GM19372 (cell line): ENCODE measurements around the gene PTPRN2.
"Not testable (repeated sequence)": the region's sequence is repeated elsewhere in the genome, so short reads cannot be mapped to it uniquely, and the experiment has no call there.

Source experiments
- ATAC-seq: cut with Tn5 transposase; IDR thresholded peaks from one replicate; pipeline ENCODE4 v1.9.1; 2021; ENCODE audit warnings: mild to moderate bottlenecking, low read depth, moderate library complexity; ENCODE audit not compliant: unreplicated experiment

PTPRN2 gene

DNA sequence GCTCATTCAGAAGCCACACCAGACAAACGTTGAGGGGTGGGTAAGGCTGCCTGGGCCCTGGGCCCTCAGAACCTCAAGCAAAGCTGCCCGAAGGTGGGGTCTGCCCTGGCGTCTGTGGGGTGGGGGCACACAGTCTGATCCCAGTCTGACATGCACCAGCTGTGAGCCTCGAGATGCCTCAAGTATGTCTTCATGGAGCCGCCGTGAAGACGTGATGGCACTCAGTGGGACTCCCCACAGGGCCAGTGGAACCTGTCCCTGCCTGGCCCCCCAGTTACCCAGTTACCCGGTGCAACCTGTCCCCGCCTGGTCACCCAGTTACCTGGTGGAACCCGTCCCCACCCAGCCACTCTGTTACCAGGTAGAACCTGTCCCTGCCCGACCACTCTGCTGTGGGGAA, 351.2 kb downstream of the PTPRN2 start:
- no peak for ATAC-seq

DNA sequence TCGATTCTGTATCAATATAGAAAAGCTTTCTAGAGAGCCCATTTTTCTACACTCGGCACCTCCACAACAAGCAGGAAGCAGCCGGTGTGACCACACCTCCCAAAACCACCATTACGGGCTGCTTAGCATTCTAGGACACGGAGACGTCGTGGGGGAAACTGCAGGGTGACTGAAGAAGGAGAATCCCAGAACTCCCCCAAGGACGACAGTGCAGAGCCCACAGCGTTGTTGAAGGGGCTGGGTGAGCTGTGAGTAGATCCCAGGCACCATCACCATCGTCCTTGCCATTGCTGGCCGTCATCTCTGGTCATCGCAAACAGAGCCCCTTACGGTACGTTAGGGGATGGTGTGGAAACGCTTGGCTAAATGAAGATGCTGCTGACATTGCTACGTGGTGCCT, 351.8 kb downstream of the PTPRN2 start:
- ATAC-seq = no peak

DNA sequence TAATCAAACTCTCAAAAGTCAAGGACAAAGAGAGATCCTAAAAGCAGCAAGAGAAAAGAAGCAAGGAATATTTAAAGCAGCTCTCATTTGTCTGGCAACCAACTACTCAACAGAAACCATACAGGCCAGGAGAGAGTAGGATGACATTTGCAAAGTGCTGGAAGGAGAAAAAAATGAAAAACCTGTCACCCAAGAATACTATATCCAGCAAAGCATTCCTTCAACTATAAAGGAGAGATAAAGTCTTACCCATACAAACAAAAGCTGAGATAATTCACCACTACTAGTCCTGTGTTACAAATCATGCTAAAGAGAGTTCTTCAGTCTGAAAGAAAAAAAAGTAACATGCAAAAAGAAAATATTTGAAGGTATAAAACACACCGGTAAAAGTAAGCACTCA, 357.7 kb downstream of the PTPRN2 start:
- no peak for ATAC-seq

DNA sequence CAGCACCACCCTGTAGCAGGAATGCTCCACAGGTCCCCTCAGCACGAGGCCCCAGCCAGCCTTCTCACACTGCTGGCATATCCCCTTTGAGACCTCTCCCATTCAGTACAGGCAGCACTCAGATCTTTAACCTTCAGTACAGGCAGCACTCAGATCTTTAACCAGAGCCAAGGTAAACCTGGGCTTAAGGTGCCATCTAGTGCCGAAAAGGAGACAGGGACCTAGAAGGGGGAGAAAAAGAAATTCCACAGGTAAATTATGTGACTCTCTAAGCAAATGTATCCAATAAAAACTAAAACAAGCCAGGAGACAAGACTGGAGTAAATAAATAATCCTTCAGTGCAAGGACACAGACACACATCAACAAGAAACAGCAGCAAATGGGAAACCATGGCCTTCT, 358.6 kb downstream of the PTPRN2 start:
- ATAC-seq = no peak

DNA sequence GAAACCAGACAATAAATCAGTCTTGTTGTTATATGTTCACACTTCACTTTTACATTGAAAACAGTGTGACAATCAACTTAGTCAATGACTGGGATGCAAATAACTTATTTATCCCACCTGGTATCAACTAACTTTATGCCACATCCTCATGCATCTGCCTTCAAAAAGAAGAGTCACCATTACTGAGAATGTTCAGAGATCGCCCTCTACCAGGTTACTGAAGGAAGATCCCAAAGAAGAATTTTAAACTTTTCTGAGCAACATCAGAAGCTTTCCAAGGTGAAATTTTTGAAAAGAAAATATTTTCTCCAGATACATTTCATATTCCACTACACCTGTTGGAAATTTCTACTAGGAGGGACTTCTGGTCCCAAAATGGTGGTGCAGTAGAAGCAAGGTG, 359.5 kb downstream of the PTPRN2 start:
- no peak for ATAC-seq

DNA sequence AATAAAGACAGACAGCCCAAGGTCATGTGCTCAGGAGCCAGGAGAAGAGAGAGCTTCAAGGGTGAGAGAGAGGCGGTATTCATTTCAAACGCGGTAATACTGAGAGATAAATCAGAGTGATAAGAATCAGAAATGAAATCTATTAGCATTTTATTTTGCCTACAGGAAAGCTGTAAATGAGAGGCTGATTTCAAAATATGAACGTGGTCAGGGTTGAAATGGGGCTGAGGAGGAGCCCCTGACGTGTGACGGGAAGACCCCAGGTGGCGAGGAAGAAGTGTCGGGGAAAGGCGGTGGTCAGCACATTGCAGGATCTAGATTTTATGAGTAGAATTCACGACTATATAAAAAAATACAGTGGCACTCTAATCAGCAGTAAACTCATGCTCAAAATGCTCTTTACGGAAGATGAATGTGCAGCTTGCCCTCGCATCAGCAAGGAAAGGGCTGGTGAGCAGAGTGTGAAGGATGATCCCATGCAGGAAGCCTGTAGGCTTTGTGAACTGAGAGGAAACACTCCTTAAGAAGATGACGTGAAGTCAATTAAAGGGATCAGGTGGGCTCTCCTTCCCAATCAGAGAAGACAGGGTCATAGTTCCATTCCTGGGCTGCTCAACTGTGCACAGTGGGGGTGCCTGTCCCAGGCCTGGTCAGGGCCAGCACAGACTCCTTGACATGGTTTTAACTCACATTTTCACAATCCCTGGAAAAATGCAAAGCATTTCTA, 360.2 kb downstream of the PTPRN2 start:
- ATAC-seq = no peak

DNA sequence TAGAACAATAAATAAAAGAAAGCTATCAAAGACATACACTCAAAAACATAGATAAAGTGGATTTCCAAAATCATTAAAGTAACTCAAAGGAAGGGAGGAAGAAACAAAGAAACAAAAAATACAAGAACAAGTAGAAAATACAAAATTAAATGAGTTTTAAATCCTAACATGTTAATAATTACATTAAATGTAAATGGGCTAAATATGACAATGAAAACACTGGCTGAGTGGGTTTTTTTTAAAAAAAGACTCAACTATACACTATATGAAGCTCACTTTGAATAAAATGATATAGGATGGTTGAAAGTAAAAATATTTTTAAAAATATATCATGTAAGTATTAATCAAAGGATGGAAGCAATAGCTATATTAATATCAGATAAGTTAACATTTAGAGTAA, 371.4 kb downstream of the PTPRN2 start:
- ATAC-seq = no peak

DNA sequence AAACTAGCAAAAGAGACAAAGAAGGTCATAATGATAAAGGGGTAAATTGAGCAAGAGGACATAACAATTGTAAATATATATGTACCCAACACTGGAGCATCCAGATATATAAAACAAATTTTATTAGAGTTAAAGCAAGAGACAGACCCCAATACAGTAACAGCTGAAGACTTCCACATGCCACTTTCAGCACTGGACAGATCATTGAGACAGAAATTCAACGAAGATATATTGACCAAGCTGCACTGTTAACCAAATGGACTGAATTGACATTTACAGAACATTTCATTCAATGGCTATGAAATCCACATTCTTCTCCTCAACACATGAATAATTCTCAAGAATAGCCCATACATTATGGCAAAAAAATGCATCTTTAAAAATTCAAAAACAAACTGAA, 378.2 kb downstream of the PTPRN2 start:
- no peak for ATAC-seq

DNA sequence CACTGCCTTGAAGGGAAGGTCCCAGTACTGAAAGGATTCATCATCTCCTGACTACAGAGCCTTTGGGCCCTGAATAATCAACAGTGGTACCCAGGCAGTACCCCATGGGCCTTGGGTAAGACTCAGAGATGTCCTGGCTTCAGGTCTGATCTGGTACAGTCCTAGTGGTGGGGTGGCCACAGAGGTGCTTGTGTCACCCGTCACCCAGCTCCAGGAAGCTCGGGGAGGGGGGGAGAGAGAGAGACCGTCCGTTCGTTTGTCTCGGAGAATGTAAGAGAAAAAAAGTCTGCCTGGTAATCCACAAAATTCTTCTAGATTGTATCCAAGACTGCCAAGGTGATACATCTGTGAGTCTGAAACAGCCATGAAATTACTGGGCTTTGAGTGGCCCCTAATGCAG, 381.3 kb downstream of the PTPRN2 start:
- ATAC-seq = no peak

DNA sequence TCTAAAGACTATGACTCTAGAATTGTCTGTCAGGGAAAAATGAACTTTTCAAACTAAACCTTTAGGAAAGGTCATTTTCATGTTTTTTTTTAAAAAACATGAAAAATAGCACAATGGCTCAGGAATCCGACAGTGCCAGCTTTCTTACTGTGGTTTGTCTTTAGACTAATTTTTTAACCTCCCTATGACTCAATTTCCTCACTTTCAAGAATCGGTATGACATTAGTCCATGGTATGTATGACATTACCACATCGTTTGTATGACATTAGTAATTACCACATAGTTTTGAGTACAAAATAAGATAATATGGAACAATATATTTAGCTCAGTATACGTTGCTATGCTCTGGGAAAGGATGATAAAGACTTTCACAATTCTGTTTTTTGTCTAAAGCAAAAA, 383.2 kb downstream of the PTPRN2 start:
- no peak for ATAC-seq

DNA sequence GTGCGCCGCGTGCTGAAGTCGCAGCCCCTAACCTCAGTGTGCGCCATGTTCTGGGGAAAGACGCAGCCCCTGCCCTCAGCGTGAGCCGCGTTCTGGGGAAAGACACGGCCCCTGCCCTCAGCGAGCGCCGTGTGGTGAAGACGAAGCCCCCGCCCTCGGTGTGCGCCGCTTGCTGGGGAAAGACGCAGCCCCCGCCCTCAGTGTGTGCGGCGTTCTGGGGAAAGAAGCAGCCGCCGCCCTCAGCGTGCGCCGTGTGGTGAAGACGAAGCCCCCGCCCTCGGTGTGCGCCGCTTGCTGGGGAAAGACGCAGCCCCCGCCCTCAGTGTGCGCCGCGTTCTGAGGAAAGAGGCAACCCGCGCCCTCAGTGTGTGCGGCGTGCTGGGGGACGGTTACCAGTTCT, 383.7 kb downstream of the PTPRN2 start:
- not testable (repeated sequence) for ATAC-seq

DNA sequence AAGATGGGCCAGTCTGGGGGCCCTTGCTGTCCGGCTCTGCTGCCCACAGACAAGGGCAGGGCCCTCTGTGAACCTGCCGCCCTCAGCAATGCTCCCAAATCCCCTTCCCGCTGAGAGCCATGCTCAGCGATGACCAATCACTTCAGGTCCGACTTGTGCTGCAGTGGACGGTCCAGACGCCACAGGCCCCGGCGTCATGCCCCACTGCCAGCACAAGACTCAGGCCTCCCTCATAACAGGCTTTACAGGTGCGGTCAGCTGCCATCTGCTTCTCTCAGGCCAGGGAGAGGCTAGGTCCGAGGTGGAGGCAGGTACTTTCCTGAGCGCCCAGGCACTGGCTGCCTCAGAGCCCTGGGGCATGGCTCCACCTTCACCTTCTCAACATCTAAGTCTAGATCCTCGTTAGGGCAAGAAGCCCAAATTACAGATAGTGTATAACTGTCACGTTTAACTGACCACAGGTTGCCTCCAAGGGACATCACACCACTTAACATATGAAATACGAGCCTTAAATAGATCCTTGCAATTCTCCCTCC, 393.2 kb downstream of the PTPRN2 start:
- no peak for ATAC-seq

DNA sequence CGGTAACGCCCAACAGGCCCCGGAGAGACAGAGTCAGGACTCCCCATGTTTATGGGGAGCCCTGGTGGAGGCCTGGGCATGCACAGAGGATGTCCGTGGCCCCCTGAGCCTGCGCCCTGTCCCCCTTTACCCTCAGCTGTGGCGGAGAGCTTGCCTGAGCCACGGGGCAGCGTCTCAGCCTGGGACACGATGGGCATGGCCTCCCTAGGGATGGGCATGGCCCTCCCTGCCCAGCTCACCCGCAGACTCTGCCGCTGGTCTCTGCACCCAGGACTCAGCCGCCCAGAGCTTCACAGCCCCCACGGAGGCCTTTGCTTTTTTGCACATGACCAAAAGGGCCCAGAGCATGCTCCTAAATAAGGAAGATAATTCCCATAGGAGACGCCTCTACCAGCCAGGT, 394.2 kb downstream of the PTPRN2 start:
- ATAC-seq = no peak

DNA sequence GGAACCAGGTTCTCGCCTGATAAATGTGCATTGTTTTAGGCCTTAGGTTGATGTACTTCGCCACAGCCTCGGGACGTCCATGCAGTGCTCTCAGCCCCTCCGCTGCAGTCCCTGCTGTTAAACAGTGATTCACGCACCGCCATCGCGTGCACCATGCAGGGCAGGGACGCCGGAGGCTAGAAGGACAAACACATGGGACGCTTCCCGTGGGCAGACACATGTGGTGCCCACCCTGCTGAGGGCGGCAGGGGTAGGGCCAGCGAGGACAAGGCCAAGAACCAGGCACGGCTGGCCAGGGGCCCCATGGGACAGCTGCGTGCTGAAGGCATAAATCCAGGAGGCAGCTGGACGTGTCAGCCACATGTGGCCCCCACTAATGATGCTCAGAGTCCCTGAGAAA, 394.7 kb downstream of the PTPRN2 start:
- ATAC-seq = no peak

DNA sequence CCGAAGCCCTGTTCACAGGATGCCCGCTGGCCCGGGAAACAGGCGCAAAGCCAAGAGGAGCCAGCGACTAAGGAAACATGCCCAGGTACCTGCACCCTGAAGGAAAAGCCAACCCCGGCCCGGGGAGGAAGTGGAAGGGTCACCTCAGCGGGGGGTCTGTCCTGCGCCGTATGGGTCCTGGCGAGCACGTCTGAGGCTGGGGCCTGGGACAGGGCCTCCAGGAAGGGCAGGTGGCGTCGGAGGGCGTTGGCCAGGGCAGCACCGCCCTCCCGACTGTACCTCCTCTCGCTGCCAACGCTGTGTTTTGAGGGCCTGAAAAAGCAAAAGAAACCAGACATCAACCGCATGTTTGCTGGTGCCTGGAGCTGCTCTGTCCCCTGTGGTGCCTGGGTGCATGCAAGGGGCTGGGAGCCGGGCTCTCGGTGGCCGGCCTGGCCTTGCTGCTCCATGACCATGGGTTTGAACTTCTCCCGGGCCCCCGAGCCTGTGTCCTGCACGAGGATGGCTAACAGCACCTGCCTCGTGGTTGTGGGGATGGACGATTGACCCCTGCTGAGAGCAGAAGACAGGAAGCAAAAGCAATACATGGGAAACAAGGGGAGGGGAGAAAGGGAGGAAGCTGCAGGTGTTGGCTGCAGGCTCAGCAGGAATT, 395.3 kb downstream of the PTPRN2 start:
- no peak for ATAC-seq

DNA sequence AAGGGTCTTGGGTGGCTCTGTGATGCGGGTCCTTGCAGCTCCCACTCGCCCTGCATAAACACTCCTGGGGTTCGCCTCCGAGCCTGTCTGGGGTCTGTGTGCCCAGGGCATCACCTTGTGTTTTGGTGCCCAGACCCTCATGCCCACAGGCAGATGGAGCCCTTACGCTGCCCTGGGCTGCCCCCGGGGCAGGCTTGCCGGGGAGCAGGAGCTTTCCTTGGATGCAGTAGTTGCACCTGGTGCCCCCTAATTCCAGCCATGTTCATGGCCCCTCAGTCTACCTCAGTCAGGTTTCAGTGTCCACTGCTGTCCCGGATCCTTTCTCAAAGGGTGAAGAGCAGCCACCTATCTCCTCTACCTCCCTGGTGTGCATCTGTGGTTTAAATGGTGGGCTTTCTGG, 396.0 kb downstream of the PTPRN2 start:
- no peak for ATAC-seq

DNA sequence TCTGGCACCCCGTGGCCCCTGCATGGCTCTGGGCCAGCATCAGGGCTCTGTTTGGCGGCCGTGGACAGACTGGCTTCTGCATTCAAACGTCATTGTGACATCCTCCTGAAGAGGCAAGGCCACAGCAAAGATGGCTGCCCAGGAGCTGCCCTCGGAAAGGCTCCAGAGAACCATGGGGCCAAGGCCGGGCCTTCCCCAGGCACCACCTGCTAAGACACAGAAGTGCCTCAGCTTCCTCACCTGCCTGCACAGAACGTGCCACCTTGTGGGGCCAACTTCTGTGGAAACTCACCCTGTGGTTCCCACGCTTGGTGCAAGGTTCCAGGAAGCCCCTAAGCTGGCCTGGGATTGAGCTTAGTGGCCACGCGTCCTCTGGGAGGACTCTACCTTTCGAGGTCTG, 396.9 kb downstream of the PTPRN2 start:
- ATAC-seq = no peak

DNA sequence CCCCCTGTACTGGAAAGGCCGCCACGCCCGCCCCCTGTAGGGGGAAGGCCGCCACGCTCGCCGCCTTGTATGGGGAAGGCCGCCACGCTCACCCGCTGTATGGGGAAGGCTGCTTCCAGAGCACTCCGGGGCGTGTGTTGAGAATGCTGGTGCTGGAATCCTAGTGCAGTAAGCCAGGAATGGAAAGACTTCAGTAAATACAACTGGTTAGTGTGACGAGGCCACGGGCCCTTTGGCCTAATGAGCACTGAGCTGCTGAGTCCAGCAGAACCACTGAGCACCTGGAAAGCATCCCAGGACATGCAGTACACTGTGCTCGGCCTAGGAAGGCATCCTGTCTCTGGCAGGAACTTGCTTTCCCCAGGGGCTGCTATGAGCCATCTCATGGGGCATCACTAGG, 398.9 kb downstream of the PTPRN2 start:
- no peak for ATAC-seq

DNA sequence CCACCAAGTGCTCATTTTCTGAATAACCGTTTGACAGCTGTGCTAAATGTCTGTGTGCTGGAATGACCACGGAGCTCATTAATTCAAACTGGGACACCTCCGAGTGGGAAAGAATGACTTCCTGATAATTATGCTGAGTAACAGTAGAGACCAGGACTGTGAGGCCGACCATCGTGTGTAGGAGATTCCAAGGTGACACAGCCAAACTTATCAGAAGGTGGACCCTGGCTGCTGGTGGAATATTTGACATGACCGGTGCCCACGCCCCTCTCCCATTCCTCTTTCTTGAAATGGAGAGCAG, 400.0 kb downstream of the PTPRN2 start:
- no peak for ATAC-seq

DNA sequence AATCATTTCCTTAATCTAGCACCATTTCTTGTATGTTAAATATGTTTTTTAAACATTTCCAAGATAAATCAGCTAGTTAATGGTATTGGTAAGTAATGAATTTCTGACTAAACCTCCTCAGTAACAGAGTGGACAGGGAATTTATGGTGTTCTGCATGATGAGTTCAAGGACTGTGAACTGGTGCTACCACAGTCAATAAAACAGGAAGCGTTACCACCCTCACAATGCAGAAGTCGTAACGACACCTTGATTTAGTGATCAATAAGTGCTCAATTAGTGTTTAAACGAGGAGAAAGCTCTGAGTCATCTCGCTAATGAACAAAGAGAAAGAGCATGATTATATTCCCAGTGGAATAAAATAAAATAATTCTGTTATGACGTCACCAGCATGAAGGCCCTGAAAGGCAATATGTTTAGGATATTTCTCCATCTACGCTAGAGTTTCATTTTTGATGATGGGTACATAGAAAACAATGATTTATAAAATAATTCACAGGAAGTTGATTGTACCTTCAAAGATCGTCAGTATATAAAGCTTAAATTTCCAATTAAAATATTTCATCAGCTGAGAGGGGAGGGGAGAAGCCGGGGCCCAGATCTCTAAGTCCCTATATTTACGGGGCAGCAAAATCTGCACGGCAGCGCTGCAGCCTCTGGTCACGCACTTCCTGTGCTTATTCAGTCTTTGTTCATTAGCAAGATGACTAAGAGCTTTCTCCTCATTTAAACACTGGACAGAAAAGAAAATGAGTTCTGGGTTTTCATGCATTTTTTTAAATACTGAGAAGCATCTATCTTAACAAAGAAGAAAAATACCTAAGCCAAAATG, 400.5 kb downstream of the PTPRN2 start:
- no peak for ATAC-seq

DNA sequence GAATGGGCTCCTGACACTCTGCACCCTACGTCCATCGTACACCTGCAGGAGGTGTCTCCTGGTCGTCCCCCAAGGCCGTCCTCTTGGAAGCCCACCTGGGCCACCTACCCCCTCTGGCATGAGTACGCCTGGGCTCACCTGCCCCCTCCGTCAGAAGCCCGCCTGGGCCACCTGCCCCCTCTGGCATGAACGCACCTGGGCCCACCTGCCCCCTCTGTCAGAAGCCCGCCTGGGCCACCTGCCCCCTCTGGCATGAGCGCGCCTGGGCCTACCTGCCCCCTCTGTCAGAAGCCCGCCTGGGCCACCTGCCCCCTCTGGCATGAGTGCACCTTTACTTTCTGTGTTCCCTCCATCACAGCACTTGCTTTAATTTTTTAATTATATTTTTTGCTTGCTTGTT, 401.2 kb downstream of the PTPRN2 start:
- no peak for ATAC-seq

DNA sequence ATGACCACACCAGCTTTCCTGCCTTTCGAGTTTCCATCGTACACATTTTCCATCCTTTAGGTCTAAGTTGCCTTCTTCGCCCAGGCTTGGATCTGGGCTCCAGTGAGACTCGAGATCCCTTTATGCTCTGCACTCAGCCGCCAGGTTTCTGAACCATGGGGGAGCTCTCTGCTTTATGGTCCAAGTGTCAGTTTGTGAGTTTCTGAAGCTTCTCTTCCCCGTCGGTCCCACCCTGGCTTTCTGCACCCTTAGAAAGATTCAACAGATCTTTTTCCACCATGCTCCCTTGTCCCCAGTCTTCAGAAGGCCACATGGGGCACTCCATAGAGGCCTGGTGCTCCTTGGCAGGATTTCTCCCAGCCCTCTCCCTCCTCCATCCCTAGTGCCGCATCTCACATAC, 402.0 kb downstream of the PTPRN2 start:
- ATAC-seq = no peak
